Raji (cell line): ENCODE results near the gene POLA2.

Experiments
- POLR2A ChIP-seq: IDR thresholded peaks from 2 replicates; pipeline ENCODE4 v1.6.1; 2011; ENCODE audit warnings: low read depth, low read length, control low read depth; ENCODE audit not compliant: insufficient read depth

Gene POLA2

DNA sequence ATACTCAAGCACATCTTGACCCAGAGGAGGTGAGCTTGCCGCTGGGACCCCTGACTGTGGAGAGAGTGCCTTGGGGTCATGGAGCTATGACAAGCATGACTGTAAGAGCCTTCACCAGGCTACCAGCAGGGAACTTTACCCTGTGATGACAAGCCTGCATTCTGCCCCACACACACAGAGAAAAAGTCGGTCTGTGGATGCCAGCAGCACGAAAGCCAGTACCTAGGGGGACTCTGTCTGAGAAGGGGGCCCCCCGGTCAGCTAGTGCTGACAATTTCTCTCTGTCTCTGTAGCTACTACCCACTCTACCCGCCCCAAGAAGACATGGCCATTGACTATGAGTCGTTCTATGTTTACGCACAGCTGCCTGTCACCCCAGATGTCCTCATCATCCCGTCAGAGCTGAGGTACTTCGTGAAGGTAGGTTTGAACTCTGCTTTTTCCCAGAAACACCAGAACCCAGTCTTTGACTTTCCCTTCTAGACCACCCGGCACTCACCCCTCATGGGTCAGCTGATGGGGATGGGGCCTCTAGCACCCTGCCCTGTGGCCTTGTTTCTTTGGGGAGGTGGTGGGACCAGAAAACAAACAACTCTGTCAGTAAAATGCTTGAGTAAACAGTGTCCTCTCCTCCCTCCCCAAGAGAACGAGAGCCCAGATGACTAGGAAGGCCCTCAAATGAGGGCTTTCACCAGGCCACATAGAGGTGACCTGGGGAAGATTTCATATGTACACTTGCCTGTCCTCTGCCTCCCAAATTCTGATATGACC, 34.0 kb downstream of the POLA2 start:
- TF ChIP-seq POLR2A: no peak

DNA sequence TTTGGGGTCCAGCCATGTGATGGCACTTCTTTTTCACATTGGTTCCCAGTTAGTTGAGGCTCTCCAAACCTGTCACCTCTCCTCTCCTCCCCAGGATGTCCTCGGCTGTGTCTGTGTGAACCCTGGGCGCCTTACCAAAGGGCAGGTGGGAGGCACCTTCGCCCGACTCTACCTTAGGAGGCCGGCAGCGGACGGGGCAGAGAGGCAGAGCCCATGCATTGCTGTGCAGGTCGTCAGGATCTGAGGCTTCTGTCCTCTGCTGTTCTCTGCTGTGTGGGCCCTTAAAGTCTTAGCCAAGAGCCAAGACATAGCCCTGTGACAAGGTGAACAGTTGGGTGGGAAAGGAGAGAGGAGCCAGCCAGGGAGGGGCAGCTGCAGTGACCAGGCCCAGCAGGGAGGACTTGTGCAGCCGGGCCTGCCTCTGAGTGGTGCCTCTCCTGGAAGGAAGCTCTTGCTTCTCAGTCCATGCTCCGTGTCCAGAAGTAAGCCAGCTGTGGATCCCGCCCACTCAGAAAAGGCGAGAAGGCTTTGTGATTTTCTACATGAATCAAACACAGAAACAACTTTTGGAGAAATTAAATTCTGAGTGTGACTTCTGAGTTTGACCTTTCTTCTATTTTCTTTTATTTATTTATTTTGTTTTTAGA, 35.4 kb downstream of the POLA2 start:
- TF ChIP-seq POLR2A: no peak

DNA sequence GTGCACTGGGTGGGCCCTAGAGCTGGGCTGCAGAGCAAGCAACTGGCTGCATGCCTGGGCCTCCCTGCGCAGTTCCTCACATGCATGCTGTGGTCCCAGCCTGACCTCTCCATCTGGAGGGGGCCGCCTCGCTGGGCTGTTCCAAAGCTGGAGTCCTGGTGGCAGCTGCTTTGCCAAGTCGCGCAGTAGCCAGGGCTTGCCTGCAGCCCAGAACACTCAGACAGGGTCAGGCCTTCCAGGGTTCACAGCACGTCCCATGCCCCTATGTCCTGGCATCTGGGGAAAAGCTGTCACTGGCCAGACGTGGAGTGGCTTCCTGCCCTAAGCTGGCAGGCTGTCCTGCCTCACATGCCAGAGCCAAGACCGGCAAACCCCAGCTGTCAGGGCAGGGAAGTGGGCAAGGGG, 36.4 kb downstream of the POLA2 start:
- TF ChIP-seq POLR2A: no peak

DNA sequence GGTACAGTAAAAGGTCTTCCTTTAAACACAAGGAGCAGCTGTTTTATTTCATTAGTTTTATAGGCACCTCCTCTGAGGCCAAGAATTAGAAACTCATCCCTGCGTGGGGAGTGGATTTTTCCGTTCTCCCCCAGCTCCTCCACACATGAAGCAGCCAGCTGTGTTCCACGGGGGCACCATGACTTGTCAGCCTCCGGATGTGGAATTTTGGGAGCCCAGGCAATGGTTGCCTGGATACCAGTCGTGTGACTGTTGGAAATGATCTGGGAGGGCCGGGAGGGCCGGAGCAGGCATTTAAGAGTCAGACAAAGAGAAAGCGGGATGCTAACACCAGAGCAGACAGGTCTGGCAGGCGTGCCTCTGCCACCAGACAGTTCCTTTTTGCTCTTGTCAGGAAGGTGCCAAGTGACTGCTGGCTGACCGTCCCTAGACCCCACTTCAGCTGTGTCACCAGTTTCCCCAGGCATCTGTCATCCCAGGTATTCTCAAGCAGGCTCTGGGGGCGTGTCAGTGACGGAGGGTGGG, 37.0 kb downstream of the POLA2 start:
- no peak for TF ChIP-seq POLR2A

DNA sequence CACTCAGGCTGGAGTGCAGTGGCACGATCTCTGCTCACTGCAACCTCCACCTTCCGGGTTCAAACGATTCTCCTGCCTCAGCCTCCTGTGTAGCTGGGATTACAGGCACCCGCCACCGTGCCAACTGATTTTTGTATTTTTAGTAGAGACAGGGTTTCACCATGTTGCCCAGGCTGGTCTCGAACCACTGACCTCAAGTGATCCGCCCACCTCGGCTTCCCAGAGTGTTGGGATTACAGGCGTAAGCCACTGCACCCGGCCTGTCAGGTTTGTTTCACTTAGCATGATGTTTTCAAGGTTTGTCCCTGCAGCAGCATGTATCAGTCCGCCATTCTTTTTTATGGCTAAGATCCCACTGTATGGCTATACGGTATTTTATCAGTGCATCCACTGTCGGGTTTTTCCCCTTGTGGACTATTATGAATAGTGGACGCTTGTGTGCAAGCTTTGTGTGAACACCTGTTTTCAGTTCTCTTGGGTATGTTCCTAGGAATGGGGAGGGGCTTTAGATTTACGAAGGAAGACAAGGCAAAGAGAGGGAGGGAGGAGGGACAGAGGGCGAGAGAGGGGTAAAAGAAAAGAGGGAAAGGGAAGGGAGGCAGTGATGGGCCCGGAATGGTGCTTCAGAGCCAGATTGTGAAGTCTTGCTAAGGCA, 39.0 kb downstream of the POLA2 start:
- TF ChIP-seq POLR2A: no peak

DNA sequence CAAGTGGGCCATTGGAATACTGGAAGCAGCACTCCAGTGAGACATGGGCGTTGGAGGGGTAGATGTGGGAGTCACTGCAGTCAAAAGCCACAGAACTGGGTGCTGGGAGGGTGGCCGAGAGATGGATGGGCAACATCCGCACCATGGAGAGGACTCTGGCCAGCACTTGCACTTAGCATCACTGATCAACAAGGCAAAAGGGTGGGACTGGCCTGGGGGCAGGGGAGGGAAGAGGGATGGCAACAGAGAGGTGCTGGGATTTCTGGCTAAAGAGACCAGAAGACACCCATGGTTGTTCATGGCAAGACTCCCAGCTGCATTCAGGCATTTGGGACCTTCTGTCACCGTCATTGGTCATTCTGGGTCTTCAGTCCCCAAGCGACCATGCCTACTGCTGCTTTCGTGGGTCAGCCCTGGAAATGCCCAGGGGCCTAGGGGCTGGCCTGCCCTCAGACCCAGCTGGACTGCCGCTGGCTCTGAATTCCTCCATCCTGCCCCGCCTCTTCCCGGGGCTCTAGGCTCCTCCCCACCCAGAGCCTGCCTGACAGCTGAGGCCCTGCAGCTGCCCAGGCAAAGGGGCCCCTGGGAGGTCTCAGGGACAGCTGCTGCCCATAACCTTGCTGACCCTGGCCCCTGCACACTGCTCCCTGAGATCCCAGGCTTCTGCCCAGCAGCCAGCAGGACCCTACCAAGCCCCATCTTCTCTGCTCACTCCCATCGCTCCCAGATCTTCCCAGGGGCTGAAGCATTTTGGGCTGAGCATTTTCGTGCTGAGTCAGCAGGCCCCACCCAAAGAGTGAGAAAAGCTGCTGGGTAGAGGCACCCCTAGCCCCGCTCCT, 39.9 kb downstream of the POLA2 start:
- no peak for TF ChIP-seq POLR2A

DNA sequence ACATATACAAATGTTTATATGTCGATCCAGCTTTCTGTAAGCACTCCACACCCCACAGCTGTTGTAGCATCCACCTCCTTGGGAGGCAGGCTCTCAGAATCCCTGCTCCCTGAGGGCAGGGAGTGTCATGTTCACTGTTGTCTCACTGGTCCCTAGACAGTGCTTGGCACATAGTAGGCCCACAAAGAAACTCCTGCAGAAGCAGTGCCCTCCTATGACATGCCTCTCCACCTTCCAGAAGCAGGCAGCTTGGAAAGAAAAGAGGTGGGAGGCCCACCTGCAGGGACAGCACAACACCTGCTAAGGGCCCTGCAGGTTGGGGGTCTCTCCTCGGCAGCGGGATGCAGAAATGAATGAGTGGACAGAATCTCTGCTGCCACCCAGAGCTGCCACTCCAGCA, 41.8 kb downstream of the POLA2 start:
- TF ChIP-seq POLR2A: no peak

DNA sequence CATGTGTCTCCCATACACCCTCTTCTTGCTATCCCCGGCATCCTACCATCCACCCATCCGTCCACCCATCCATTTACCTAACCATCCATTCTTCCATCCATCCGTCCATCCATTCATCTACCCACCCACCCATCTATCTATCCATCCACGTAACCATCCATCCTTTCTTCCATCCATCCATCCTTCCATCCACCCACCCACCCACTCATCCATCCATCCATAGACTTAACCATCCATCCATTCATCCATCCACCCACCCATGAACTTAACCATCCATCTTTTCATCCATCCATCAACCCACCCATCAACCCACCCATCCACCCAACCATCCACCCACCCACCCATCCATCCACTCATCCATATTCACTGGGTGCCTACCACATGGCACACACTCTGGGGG, 42.3 kb downstream of the POLA2 start:
- TF ChIP-seq POLR2A: no peak

DNA sequence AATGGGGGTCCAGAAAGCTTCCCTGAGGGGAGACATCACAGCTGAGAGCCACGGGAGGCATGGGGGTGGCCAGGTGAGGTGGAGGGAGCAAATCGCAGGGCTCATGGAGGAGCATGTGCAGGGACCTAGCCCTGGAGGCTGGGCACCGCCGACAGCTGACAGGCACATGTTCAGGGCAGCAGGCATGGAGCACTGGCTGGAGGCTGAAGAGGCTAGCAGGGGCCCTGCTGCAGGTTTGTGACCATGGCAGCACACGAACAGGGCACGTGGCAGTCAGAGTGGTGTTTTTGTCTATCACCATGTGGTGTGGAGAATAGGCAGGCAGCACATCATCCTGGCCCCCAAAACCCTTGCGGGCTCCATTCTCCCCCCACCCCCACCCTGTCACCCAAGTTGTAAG, 42.9 kb downstream of the POLA2 start:
- 0 out of 2 replicates have a peak, but pooled peaks have one; percentile 17 for TF ChIP-seq POLR2A

DNA sequence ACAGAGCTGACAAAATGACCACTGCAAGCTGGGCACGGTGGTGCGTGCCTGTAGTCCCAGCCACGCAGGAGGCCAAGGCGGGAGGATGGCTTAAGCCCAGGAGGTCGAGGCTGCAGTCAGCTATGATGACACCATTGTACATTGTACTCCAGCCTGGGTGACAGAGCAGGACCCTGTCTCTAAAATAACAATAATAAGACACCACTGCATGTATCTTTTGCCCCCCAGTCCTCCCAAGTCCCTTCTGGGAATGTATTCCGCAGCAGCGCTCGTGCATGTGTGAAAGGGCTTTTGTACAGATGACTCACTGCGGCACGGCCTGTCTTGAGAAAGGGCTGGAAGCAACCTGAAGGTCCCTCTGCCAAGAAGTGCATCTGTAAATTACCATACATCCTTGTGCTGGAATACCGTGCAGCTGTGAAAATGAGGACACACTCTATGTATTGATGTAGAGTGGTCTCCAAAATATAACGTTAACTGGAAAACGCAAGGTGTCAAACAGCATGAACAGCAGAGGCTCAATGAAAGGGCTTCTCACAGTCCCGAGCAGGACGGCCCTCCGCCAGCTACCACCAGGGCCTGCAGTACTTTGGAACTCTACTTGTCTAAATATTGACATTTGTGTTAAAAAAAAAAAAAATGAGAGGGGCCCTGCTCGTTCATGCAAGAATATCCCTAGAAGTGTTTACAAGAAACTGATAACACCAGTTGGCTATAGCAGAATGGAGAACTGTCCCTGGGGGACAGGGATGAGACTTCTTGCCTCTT, 43.9 kb downstream of the POLA2 start:
- no peak for TF ChIP-seq POLR2A

DNA sequence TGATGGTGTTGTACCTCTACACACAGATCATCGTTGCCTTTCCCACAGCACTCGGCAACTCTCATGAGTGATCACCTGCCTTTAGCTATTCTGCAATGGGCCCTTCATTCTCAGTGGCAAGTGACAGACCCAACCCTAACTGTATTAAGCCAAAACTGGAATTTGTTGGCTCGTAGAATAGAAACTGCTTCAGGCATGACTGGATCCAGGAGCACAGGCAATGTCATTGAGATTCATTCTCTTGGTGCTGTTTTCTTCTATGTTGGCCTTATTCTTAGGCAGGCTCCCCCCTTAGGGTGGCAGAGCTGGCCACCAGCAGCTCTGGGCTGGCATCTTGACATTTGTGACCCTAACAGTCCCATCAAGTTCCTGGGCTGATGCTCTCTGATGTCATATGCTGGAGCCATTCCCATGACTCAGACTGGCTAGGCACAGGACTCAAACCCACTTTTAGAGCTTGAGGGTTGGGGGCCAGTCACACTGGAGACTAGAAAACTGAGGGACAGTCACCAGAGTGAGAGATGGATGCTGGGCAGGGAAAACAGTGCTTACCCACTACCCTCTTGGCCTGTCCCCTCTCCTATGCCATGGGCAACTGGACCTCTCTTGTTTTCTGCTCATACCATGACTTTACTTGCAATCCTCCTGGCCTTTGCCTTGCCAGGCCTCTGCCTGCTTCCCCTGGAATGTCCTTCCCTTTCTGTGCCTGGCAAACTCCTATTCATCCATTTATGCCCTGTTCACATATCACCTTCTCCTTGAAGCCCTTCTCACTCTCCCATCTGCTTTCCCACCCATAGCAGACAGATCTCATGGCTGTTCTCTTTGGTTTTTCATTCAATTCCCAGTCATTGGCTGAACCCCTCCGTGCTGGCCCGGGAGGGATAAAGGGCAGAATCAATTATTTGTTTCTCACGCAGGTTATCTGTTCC, 45.8 kb downstream of the POLA2 start:
- no peak for TF ChIP-seq POLR2A

DNA sequence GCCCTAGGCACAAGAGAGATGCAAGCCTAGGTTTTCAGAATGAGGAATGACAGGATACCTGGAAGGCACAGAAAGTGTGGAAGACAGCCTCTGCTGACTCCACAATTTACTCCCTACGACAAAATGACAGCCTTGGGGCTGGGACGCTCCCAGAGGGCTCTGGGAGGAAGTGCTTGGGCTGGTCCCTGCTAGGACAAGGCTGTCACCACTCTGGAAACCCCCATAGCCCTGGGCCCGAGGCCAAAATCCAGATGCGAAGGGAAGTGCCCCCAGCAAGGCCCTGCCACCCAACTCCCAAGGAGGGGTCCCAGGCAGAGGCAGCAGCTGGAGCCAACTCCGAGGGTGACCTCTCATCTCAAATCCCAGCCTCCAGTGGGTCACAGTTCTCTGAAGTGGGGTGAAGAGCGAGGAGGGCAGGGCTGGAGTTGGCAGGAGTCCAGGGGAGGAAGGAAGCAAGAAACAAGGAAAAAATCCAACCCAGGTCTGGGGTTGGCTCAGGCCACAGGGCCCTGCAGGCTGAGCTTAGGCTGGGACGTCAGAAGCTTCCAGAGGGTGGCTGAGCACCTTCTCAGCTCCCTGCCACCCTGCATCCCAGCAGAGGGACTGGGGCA, 46.6 kb downstream of the POLA2 start:
- TF ChIP-seq POLR2A: no peak

DNA sequence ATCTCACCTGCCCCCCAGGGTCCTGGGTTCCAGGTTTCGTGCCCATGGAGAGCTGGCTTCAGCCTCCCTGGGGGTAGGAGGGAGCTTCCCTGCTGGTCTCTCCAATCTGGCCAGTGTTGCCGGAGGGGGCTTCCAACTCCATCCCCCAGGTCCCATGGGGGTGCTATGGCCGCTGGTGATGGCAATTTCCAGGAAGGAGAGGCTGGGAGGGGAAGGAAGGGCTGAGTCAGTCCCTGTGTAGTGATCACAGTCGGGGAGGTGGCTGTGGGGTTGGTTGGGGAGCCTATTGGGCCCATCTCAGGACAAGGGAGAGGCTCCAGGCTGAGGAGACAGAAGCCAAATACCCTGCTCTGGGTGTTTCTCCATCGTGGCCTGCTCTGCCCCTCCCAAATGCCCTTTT, 47.2 kb downstream of the POLA2 start:
- no peak for TF ChIP-seq POLR2A

DNA sequence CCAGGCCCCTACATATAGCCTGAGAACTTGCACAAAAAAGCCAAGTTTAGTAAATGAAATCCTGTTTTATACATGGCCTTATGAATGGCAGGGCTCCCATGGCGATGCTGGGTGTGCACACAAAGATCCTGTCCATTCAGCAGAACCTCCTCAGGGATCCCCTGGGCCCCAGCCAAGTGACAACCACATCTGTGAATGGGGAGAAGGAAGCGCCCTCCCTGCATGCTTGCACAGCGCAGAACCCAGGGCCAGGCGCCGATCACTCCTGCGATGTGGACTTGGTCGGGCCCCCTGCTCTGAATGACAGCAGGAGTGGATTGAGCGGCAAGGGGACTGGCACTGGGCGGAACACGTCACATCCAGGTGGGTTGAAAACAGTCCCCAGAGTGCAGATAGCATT, 48.5 kb downstream of the POLA2 start:
- no peak for TF ChIP-seq POLR2A
